IMR-90 (cell line): ENCODE results near the gene CLTCL1. TPM values are rescaled to one million over a fixed set of nuclear protein-coding genes. Genes with fewer than 3 reads are reported as not detected.

Experiments
- ATAC-seq: fragments of 200-7000 bp; cut with Tn5 transposase; 2 replicates; pipeline ENCODE4 v1.9.1; 2020; ENCODE audit warnings: low read depth, mild to moderate bottlenecking, moderate library complexity
- BruUV-seq: library from RNA; stranded (reverse); fragments of 400-500 nt; replicated peaks from 2 replicates; lab custom pipeline; 2021; lab: Mats Ljungman, UMichigan
- CTCF ChIA-PET: fragments of 300-600 bp; formaldehyde crosslinking; extraction: SDS; loops from one replicate; lab custom pipeline; 2021; ENCODE audit warnings: antibody characterized with exemption; lab: Yijun Ruan, JAX
- POLR2A ChIA-PET: fragments of 300-600 bp; sonication (Branson Sonifier 250); formaldehyde crosslinking; loops from one replicate; lab custom pipeline; 2022; ENCODE audit warnings: antibody characterized with exemption; ENCODE audit not compliant: unreplicated experiment; lab: Charles Lee
- DNase-seq: peaks from one replicate; pipeline ENCODE4 v3.0.0; 2013
- H2AFZ ChIP-seq: replicated peaks from 2 replicates; pipeline ENCODE3; 2013; ENCODE audit warnings: low read length, mild to moderate bottlenecking; ENCODE audit not compliant: poor library complexity
- H2AK5ac ChIP-seq: 2 replicates; pipeline ENCODE4 v1.6.1; 2013; ENCODE audit warnings: low read depth, low read length, inconsistent platforms
- H2AK9ac ChIP-seq: replicated peaks from 2 replicates; pipeline ENCODE3; 2013; ENCODE audit warnings: mild to moderate bottlenecking, low read depth, low read length, moderate library complexity; ENCODE audit not compliant: poor library complexity
- H2BK120ac ChIP-seq: 2 replicates; pipeline ENCODE4 v1.6.1; 2013; ENCODE audit warnings: low read depth, low read length, inconsistent platforms
- H2BK15ac ChIP-seq: 3 replicates; pipeline ENCODE4 v1.6.1; 2013; ENCODE audit warnings: low read depth, low read length, inconsistent platforms
- H2BK20ac ChIP-seq: 2 replicates; pipeline ENCODE4 v1.6.1; 2013; ENCODE audit warnings: low read depth, mild to moderate bottlenecking, inconsistent platforms, low read length, moderate library complexity
- H2BK5ac ChIP-seq: 2 replicates; pipeline ENCODE4 v1.6.1; 2013; ENCODE audit warnings: mild to moderate bottlenecking, low read depth, low read length, inconsistent platforms; ENCODE audit not compliant: poor library complexity, severe bottlenecking
- H3K14ac ChIP-seq: replicated peaks from 2 replicates; pipeline ENCODE4 v1.6.1; 2013; ENCODE audit warnings: low read depth, low read length, inconsistent platforms
- H3K18ac ChIP-seq: 2 replicates; pipeline ENCODE4 v1.6.1; 2013; ENCODE audit warnings: low read depth, low read length, control low read depth
- H3K23ac ChIP-seq: 2 replicates; pipeline ENCODE4 v1.6.1; 2013; ENCODE audit warnings: low read depth, low read length, inconsistent platforms
- H3K27ac ChIP-seq: 2 replicates; pipeline ENCODE4 v1.5.1; 2013; ENCODE audit warnings: mild to moderate bottlenecking, control low read depth, low read length; ENCODE audit not compliant: insufficient read depth
- H3K27me3 ChIP-seq: 2 replicates; pipeline ENCODE4 v1.6.1; 2013; ENCODE audit warnings: low read length; ENCODE audit not compliant: control insufficient read depth, insufficient read depth
- H3K36me3 ChIP-seq: 2 replicates; pipeline ENCODE4 v1.6.1; 2013; ENCODE audit warnings: low read length, mixed read lengths; ENCODE audit not compliant: control insufficient read depth, insufficient read depth
- H3K4ac ChIP-seq: 2 replicates; pipeline ENCODE4 v1.6.1; 2013; ENCODE audit warnings: low read depth, low read length, inconsistent platforms
- H3K4me1 ChIP-seq: 2 replicates; pipeline ENCODE4 v1.6.1; 2013; ENCODE audit warnings: low read length, mixed read lengths; ENCODE audit not compliant: control insufficient read depth, insufficient read depth
- H3K4me2 ChIP-seq: 2 replicates; pipeline ENCODE4 v1.6.1; 2013; ENCODE audit warnings: low read depth, mild to moderate bottlenecking, control low read depth, low read length, moderate library complexity
- H3K4me3 ChIP-seq: 2 replicates; pipeline ENCODE4 v1.5.1; 2013; ENCODE audit warnings: low read depth, mild to moderate bottlenecking, control low read depth, low read length, moderate library complexity; ENCODE audit not compliant: insufficient read depth
- H3K56ac ChIP-seq: 2 replicates; pipeline ENCODE4 v1.6.1; 2013; ENCODE audit warnings: low read length, inconsistent platforms; ENCODE audit not compliant: insufficient read depth; ENCODE audit errors: extremely low read depth
- H3K79me1 ChIP-seq, 2 experiments: 2 replicates each; pipeline ENCODE4 v1.6.1; 2013; ENCODE audit warnings: low read length in 2 of 2, inconsistent platforms in 1 of 2, low read depth in 1 of 2
- H3K9ac ChIP-seq: 2 replicates; pipeline ENCODE4 v1.6.1; 2013; ENCODE audit warnings: low read depth, low read length, control low read depth
- H3K9me1 ChIP-seq: 2 replicates; pipeline ENCODE4 v1.6.1; 2013; ENCODE audit warnings: low read length, inconsistent platforms; ENCODE audit not compliant: insufficient read depth
- H3K9me3 ChIP-seq: 2 replicates; pipeline ENCODE4 v1.6.1; 2013; ENCODE audit warnings: low read length; ENCODE audit not compliant: control insufficient read depth, insufficient read depth
- H4K20me1 ChIP-seq: 2 replicates; pipeline ENCODE4 v1.6.1; 2013; ENCODE audit warnings: low read length, inconsistent platforms; ENCODE audit not compliant: insufficient read depth
- H4K5ac ChIP-seq: 2 replicates; pipeline ENCODE4 v1.6.1; 2013; ENCODE audit warnings: mild to moderate bottlenecking, low read depth, low read length, control low read depth
- H4K8ac ChIP-seq, 2 experiments: 2 replicates each; pipeline ENCODE4 v1.6.1; 2013; ENCODE audit warnings: low read depth in 2 of 2, low read length in 2 of 2, control low read depth in 1 of 2, inconsistent platforms in 1 of 2
- H4K91ac ChIP-seq: 2 replicates; pipeline ENCODE4 v1.6.1; 2013; ENCODE audit warnings: low read depth, low read length, inconsistent platforms; ENCODE audit not compliant: insufficient read depth
- CEBPB ChIP-seq: IDR thresholded peaks from 2 replicates; pipeline ENCODE4 v1.6.1; 2012; ENCODE audit warnings: low read depth, low read length, improper control_type of control experiment
- CHD1 ChIP-seq: IDR thresholded peaks from 2 replicates; pipeline ENCODE4 v1.6.1; 2012; ENCODE audit warnings: low read depth, low read length, improper control_type of control experiment
- CTCF ChIP-seq: conservative IDR thresholded peaks from 2 replicates; pipeline ENCODE4 v1.5.1; 2012; ENCODE audit warnings: mild to moderate bottlenecking, low read depth, low read length, improper control_type of control experiment
- ELK1 ChIP-seq: fragments of 150-350 bp; IDR thresholded peaks from 2 replicates; pipeline ENCODE4 v1.6.1; 2016; ENCODE audit warnings: low read depth, mild to moderate bottlenecking, low read length, moderate library complexity, borderline replicate concordance
- FOS ChIP-seq: fragments of 150-350 bp; IDR thresholded peaks from 2 replicates; pipeline ENCODE4 v1.6.1; 2016; ENCODE audit warnings: low read depth, low read length
- MAFK ChIP-seq: IDR thresholded peaks from 2 replicates; pipeline ENCODE4 v1.6.1; 2012; ENCODE audit warnings: low read depth, low read length, improper control_type of control experiment
- MXI1 ChIP-seq: IDR thresholded peaks from 2 replicates; pipeline ENCODE4 v1.6.1; 2012; ENCODE audit warnings: low read depth, mild to moderate bottlenecking, low read length, moderate library complexity, borderline replicate concordance
- POLR2A ChIP-seq: IDR thresholded peaks from 2 replicates; pipeline ENCODE4 v1.6.1; 2012; ENCODE audit warnings: mild to moderate bottlenecking, low read depth, low read length
- RAD21 ChIP-seq: IDR thresholded peaks from 2 replicates; pipeline ENCODE4 v1.6.1; 2012; ENCODE audit warnings: low read length, improper control_type of control experiment
- SMC3 ChIP-seq: fragments of 150-350 bp; IDR thresholded peaks from 2 replicates; pipeline ENCODE4 v1.6.1; 2016; ENCODE audit warnings: low read depth, mild to moderate bottlenecking, antibody characterized with exemption, low read length, moderate library complexity
- WGBS, 2 experiments: methylation state at CpG; one replicate each; pipeline versions ENCODE4 v1.1.5 to v1.1.7; 2013; ENCODE audit warnings: missing lambda C conversion rate in 2 of 2; ENCODE audit not compliant: insufficient read length in 1 of 2; ENCODE audit errors: extremely low coverage in 2 of 2; 5-methylcytosine and 5-hydroxymethylcytosine counted together
- dilution Hi-C: fragments of 300-500 bp; cut with HindIII; formaldehyde crosslinking; loops from one replicate; pipeline ENCODE4 v1.14.3; 2018; ENCODE audit warnings: low sequenced_read_pairs; ENCODE audit not compliant: unreplicated experiment
- in situ Hi-C: fragments of 300-500 bp; cut with MboI; formaldehyde crosslinking; loops from 3 replicates; pipeline ENCODE4 v1.14.3; 2019; ENCODE audit warnings: low sequenced_read_pairs, inconsistent platforms, mixed read lengths
- intact Hi-C: fragments of 100-400 bp; cut with micrococcal nuclease; formaldehyde crosslinking; loops from 2 replicates; pipeline ENCODE4 v1.10.0; 2022
- polyA plus RNA-seq, 3 experiments: library from polyadenylated mRNA; depleted of rRNA; stranded (reverse); fragments of >200 nt; gene quantifications; 2 replicates each; pipeline ENCODE4 v1.2.3, GENCODE V29; 2012; ENCODE audit warnings: low replicate concordance in 1 of 3
- total RNA-seq: library from RNA; depleted of rRNA; stranded (reverse); fragments of >200 nt; gene quantifications from 2 replicates; pipeline ENCODE4 v1.2.3, GENCODE V29; 2012

Gene CLTCL1
- total and polyA plus RNA-seq, 2 of the 4 experiments (the other 2 are of a cell fraction) = 6.2 to 8.1 TPM

GRCh38 chr22:19138217-19139000, 153.1 kb downstream of the CLTCL1 start:
- ChIA-PET CTCF (no interaction called here), POLR2A (no interaction called here)
- DNase-seq (no peak), ATAC-seq (no peak)
- WGBS, 2 experiments = 92% methylated on average over 10 of the region's 15 CpGs; no CpG with 5 or more reads in 1 of the 2 experiments
- Histone ChIP-seq H3K18ac (no peak overlapping the region), H3K4ac (no peak overlapping the region), H3K56ac (no peak overlapping the region), H3K9ac (no peak overlapping the region), H2AFZ (no peak overlapping the region), H4K20me1 (peaks cover 4% of the 10 kb centered on the region), H3K9me3 (no peaks in the 10 kb centered on the region), H3K27me3 (no peaks in the 10 kb centered on the region), H2BK120ac (no peak overlapping the region), H2BK20ac (no peak overlapping the region), H3K4me2 (no peak overlapping the region), H2AK9ac (no peak overlapping the region), H3K27ac (no peak overlapping the region), H3K79me1 (peaks cover 0 to 18% of the 10 kb centered on the region in 2 experiments), H3K23ac (no peak overlapping the region), H4K8ac (no peak overlapping the region), H4K5ac (no peak overlapping the region), H3K4me1 (no peaks in the 10 kb centered on the region), H3K4me3 (no peak overlapping the region), H4K91ac (no peak overlapping the region), H3K9me1 (0 out of 2 replicates have a peak, but pooled peaks cover 3% of the 10 kb centered on the region), H2AK5ac (no peak overlapping the region), H2BK5ac (no peak overlapping the region), H2BK15ac (no peak overlapping the region), H3K14ac (no peak overlapping the region), H3K36me3 (peaks cover 80% of the 10 kb centered on the region)
- no TSS peak for BruUV-seq
- dilution Hi-C loops = no loop called here
- in situ Hi-C loops = no loop called here
- TF ChIP-seq ELK1 (no peak), FOS (no peak), CTCF (no peak), MXI1 (no peak), SMC3 (no peak), MAFK (no peak), POLR2A (no peak), CEBPB (no peak), CHD1 (no peak), RAD21 (no peak)
- intact Hi-C loops = no loop called here
